Fibroblast of mammary gland (primary cell): Measurements from ENCODE around the gene CREB5.

ENCODE experiments used
- DNase-seq: peaks from one replicate; pipeline ENCODE4 v3.0.0-alpha.2; 2010; ENCODE audit warnings: low read depth
- H3K4me3 ChIP-seq: 2 replicates; pipeline ENCODE4 v1.5.1; 2011; ENCODE audit warnings: low read depth, mild to moderate bottlenecking, low read length, moderate library complexity; ENCODE audit not compliant: control insufficient read depth
- TF ChIP-seq, protein P1 (sequence below): conservative IDR thresholded peaks from 2 replicates; pipeline ENCODE4 v1.5.1; 2011; ENCODE audit warnings: low read depth, low read length, inconsistent platforms; ENCODE audit not compliant: control insufficient read depth, insufficient read depth

The CREB5 gene

DNA sequence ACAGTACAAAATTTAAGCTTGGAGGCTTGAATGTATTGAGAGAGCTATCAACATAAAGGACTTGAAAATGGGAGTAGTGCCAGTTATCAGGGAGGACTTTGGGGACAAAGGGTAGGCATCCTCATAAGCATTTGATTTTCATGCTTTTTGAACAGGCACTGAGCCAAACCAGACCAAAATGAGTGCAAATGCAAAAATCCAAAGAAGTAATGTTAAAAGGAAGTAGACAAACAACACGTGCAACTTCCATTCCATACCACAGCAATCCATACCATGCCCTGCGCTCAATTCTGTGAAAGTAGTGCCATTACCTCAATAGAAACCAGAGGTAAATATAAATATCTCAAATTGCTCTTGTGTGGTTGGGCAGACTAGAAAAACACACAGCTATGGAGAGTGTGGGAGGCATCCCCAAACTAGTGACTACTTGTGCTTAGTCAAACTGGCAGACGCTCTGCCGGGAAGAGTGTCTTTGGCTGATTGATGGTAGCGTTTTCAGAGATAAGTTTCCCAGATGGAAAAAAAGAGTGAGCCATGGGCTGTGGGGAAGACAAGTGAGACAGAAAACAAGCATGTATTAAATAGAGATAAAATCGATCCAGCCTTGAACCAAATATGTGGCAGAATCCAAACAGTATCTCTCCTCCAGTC lies 161.5 kb downstream of the CREB5 start:
- DNase-seq: peak; percentile 73
- TF ChIP-seq, protein P1, sequence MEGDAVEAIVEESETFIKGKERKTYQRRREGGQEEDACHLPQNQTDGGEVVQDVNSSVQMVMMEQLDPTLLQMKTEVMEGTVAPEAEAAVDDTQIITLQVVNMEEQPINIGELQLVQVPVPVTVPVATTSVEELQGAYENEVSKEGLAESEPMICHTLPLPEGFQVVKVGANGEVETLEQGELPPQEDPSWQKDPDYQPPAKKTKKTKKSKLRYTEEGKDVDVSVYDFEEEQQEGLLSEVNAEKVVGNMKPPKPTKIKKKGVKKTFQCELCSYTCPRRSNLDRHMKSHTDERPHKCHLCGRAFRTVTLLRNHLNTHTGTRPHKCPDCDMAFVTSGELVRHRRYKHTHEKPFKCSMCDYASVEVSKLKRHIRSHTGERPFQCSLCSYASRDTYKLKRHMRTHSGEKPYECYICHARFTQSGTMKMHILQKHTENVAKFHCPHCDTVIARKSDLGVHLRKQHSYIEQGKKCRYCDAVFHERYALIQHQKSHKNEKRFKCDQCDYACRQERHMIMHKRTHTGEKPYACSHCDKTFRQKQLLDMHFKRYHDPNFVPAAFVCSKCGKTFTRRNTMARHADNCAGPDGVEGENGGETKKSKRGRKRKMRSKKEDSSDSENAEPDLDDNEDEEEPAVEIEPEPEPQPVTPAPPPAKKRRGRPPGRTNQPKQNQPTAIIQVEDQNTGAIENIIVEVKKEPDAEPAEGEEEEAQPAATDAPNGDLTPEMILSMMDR: no peak
- H3K4me3 ChIP-seq: no peak overlapping the region

DNA sequence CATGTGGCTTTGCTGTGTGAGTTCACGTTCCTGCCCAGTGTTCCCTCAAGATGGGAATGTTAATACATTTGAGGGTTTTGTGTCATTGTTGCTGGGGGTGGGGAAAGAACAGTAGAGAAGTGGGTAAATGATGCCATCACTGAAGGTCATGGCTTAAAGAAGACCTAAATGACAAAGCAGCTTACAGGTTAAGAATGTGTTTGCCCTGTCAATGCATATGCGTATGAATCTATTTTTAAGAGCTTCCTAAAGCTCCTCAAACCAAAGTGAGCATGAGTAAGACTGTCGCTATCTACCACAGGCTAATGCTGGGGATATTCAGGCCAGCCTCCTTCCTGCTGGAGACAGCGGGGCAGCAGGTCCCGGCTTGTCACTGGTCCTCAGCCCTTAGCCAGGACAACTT lies 162.9 kb downstream of the CREB5 start:
- DNase-seq: peak; percentile 64
- no peak overlapping the region for H3K4me3 ChIP-seq
- TF ChIP-seq, protein P1: no peak

DNA sequence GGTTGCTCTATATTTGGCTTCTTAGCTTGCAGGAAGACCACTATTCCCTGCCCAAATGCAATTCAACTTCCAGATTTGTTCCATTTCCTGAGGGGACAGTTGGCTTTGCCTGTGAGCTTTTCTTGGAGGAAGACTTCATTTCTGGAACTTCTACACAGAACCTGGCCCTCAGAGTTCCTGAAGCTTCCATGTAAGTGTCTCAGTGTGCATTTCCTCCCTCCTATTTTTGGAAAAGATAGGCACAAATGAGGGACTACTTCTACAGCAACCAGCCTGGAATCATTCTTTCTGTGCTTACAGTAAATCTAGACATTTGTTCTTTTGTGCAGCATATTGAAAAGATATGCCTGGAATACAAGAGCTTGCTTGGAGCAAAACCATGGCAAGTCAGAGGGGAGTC lies 164.3 kb downstream of the CREB5 start:
- no peak for DNase-seq
- TF ChIP-seq, protein P1: no peak
- H3K4me3 ChIP-seq: no peak overlapping the region

DNA sequence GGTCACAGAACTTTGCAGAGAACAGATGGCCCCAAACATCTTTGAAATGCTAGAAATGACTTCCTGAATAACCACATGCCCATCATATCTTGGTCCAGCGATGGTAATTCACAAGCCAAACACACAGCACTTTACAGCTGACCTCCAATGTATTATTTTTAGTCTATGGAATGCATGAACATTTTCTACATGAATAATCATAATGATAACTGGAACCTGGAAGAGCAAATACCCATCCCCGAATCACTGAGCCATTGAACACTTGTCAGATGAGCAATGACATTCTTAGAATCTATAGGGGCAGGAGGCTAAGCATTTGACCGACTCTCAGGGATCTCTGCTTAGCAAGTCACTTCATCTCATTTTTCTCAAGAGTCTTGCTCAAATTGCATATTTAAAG lies 167.3 kb downstream of the CREB5 start:
- TF ChIP-seq, protein P1: no peak
- H3K4me3 ChIP-seq: no peak overlapping the region
- no peak for DNase-seq

DNA sequence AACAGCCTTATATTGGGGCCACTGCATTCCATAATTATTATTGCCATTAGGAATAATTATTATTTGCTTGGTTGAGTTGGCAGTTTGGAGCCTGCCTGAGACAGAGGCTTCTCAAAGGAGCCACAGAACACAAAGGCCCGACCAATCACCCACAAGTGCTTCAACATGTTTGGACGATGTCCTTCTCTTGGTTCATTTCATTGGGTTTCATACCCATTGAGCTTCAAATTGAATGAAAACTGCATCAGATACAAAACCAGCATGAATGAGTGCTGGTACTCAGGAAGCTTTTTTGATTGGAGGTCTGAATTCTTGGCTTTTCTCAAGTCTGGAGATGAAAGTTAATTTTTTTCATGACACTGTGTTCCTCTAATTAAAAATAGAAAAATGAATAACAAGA lies 168.3 kb downstream of the CREB5 start:
- DNase-seq: no peak
- H3K4me3 ChIP-seq: no peak overlapping the region
- TF ChIP-seq, protein P1: no peak

DNA sequence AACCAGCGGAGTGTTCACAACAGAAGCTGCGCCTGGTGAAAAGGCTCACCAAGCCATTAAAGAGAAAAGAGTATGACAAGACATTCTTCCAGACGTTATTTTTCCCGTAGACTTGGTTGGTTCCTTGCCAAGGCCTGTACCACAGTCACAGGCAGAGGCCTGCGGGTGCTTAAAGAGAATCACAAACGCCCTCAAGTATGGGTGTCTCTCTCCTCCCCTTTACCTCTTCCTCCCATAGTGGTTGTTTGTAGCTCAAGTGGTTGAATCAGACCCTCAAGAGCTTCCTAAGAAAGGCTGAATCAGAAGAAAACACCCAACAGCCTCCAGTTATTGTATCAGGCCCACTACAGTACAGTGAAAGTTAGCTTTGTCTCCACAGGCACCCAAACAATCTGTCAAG lies 169.0 kb downstream of the CREB5 start:
- no peak for DNase-seq
- H3K4me3 ChIP-seq: no peak overlapping the region

More for the DNA sequence above, 169.0 kb downstream of the CREB5 start:
- TF ChIP-seq, protein P1: no peak
